Activated naive CD4-positive, alpha-beta T cell treated with anti-CD3 and anti-CD28 coated beads for 36 hours (primary cell): ENCODE data around the gene DCC. TPM values are rescaled to one million over a fixed set of nuclear protein-coding genes. Genes with fewer than 3 reads are reported as not detected.

Experiments
- CTCF ChIA-PET: fragments of 350-600 bp; sonication (Branson Sonifier 250); formaldehyde crosslinking; loops from one replicate; lab custom pipeline; 2021; ENCODE audit warnings: antibody characterized with exemption; lab: Charles Lee
- DNase-seq: peaks from one replicate; pipeline ENCODE4 v3.0.0-alpha.2; 2020
- H3K27ac Mint-ChIP-seq: one replicate; pipeline ENCODE4 v1.8.0; 2021; ENCODE audit warnings: mild to moderate bottlenecking, mixed read lengths
- H3K27me3 Mint-ChIP-seq: one replicate; pipeline ENCODE4 v1.8.0; 2021; ENCODE audit warnings: low read depth, mixed read lengths
- H3K36me3 Mint-ChIP-seq: one replicate; pipeline ENCODE4 v1.8.0; 2021; ENCODE audit warnings: low read depth, mixed read lengths
- H3K4me1 Mint-ChIP-seq: one replicate; pipeline ENCODE4 v1.8.0; 2021; ENCODE audit warnings: low read depth, mixed read lengths
- H3K4me3 Mint-ChIP-seq: one replicate; pipeline ENCODE4 v1.8.0; 2021; ENCODE audit warnings: mild to moderate bottlenecking, moderate library complexity, mixed read lengths
- H3K9me3 Mint-ChIP-seq: one replicate; pipeline ENCODE4 v1.8.0; 2021; ENCODE audit warnings: mixed read lengths
- intact Hi-C: fragments of 100-400 bp; cut with micrococcal nuclease; formaldehyde crosslinking; loops from one replicate; pipeline ENCODE4 v1.15.1; 2023
- total RNA-seq, 2 experiments: library from RNA; stranded (reverse); gene quantifications; one replicate each; pipeline ENCODE4 v1.2.3, GENCODE V29; 2021

Gene DCC
- total RNA-seq, 2 experiments from 2014 or later, result not detected

- Mint-ChIP-seq H3K4me3 (no peak overlapping the region), H3K27me3 (no peaks in the 10 kb centered on the region), H3K9me3 (no peaks in the 10 kb centered on the region), H3K36me3 (no peaks in the 10 kb centered on the region), H3K27ac (no peak overlapping the region), H3K4me1 (no peaks in the 10 kb centered on the region)
- DNase-seq, result no peak
- CTCF ChIA-PET, result interaction anchor here (0.6 kb wide), 1 partner anchor 435 kb away, joined by 3 read pairs; no protein-coding TSS in a partner anchor
- intact Hi-C loops, result no loop called here
Observed at GRCh38 chr18:52596748-52597435, 256.9 kb downstream of the DCC start.

GRCh38 chr18:52598921-52599320, 258.9 kb downstream of the DCC start:
- no peak overlapping the region for H3K4me3 Mint-ChIP-seq
- H3K36me3 Mint-ChIP-seq, result no peaks in the 10 kb centered on the region
- H3K27ac Mint-ChIP-seq, result no peak overlapping the region
- intact Hi-C loops, result no loop called here
- CTCF ChIA-PET, result no interaction called here
- no peak for DNase-seq
- no peaks in the 10 kb centered on the region for H3K9me3 Mint-ChIP-seq
- H3K4me1 Mint-ChIP-seq, result no peaks in the 10 kb centered on the region
- H3K27me3 Mint-ChIP-seq, result no peaks in the 10 kb centered on the region

GRCh38 chr18:52602820-52603219, 262.8 kb downstream of the DCC start:
- DNase-seq, result no peak
- Mint-ChIP-seq H3K27ac (no peak overlapping the region), H3K4me3 (no peak overlapping the region), H3K27me3 (no peaks in the 10 kb centered on the region), H3K36me3 (no peaks in the 10 kb centered on the region), H3K4me1 (no peaks in the 10 kb centered on the region), H3K9me3 (peaks cover 1% of the 10 kb centered on the region)
- CTCF ChIA-PET, result no interaction called here
- intact Hi-C loops, result no loop called here

- Mint-ChIP-seq H3K27me3 (no peaks in the 10 kb centered on the region), H3K9me3 (peaks cover 1% of the 10 kb centered on the region), H3K4me3 (no peak overlapping the region), H3K4me1 (no peaks in the 10 kb centered on the region), H3K36me3 (no peaks in the 10 kb centered on the region), H3K27ac (no peak overlapping the region)
- intact Hi-C loops, result no loop called here
- no peak for DNase-seq
- CTCF ChIA-PET, result interaction anchor here (0.7 kb wide), 1 partner anchor 10 kb away, joined by 4 read pairs; no protein-coding TSS in a partner anchor
Observed at GRCh38 chr18:52605345-52605744, 265.3 kb downstream of the DCC start.

- no peak for DNase-seq
- H3K36me3 Mint-ChIP-seq, result no peaks in the 10 kb centered on the region
- intact Hi-C loops, result no loop called here
- no peaks in the 10 kb centered on the region for H3K4me1 Mint-ChIP-seq
- CTCF ChIA-PET, result no interaction called here
- no peaks in the 10 kb centered on the region for H3K27me3 Mint-ChIP-seq
- H3K4me3 Mint-ChIP-seq, result no peak overlapping the region
- no peak overlapping the region for H3K27ac Mint-ChIP-seq
- H3K9me3 Mint-ChIP-seq, result peaks cover 3% of the 10 kb centered on the region
Observed at GRCh38 chr18:52607985-52608384, 268.0 kb downstream of the DCC start.

GRCh38 chr18:52610451-52611115, 270.6 kb downstream of the DCC start:
- Mint-ChIP-seq H3K4me1 (no peaks in the 10 kb centered on the region), H3K27ac (no peak overlapping the region), H3K4me3 (no peak overlapping the region), H3K27me3 (no peaks in the 10 kb centered on the region), H3K36me3 (no peaks in the 10 kb centered on the region), H3K9me3 (peaks cover 3% of the 10 kb centered on the region)
- CTCF ChIA-PET, result no interaction called here
- intact Hi-C loops, result no loop called here
- no peak for DNase-seq

- no peak for DNase-seq
- H3K27me3 Mint-ChIP-seq, result no peaks in the 10 kb centered on the region
- H3K4me1 Mint-ChIP-seq, result no peaks in the 10 kb centered on the region
- CTCF ChIA-PET, result no interaction called here
- H3K27ac Mint-ChIP-seq, result no peak overlapping the region
- H3K36me3 Mint-ChIP-seq, result no peaks in the 10 kb centered on the region
- no peak overlapping the region for H3K4me3 Mint-ChIP-seq
- intact Hi-C loops, result no loop called here
- H3K9me3 Mint-ChIP-seq, result peaks cover 7% of the 10 kb centered on the region
Observed at GRCh38 chr18:52612406-52612805, 272.4 kb downstream of the DCC start.

- DNase-seq, result no peak
- no peak overlapping the region for H3K27ac Mint-ChIP-seq
- H3K36me3 Mint-ChIP-seq, result no peaks in the 10 kb centered on the region
- no peaks in the 10 kb centered on the region for H3K4me1 Mint-ChIP-seq
- peaks cover 5% of the 10 kb centered on the region for H3K9me3 Mint-ChIP-seq
- CTCF ChIA-PET, result no interaction called here
- intact Hi-C loops, result no loop called here
- H3K4me3 Mint-ChIP-seq, result no peak overlapping the region
- H3K27me3 Mint-ChIP-seq, result no peaks in the 10 kb centered on the region
Observed at GRCh38 chr18:52615321-52615720, 275.3 kb downstream of the DCC start.

GRCh38 chr18:52615943-52616342, 275.9 kb downstream of the DCC start:
- Mint-ChIP-seq H3K4me3 (no peak overlapping the region), H3K4me1 (no peaks in the 10 kb centered on the region), H3K27ac (no peak overlapping the region), H3K27me3 (no peaks in the 10 kb centered on the region), H3K9me3 (peaks cover 5% of the 10 kb centered on the region), H3K36me3 (no peaks in the 10 kb centered on the region)
- no peak for DNase-seq
- CTCF ChIA-PET, result no interaction called here
- intact Hi-C loops, result no loop called here

- Mint-ChIP-seq H3K36me3 (no peaks in the 10 kb centered on the region), H3K27ac (no peak overlapping the region), H3K4me3 (no peak overlapping the region), H3K9me3 (peaks cover 4% of the 10 kb centered on the region), H3K4me1 (no peaks in the 10 kb centered on the region), H3K27me3 (no peaks in the 10 kb centered on the region)
- CTCF ChIA-PET, result no interaction called here
- DNase-seq, result no peak
- intact Hi-C loops, result no loop called here
Observed at GRCh38 chr18:52617931-52618330, 277.9 kb downstream of the DCC start.

GRCh38 chr18:52620926-52621439, 281.0 kb downstream of the DCC start:
- H3K27me3 Mint-ChIP-seq, result no peaks in the 10 kb centered on the region
- no peaks in the 10 kb centered on the region for H3K4me1 Mint-ChIP-seq
- intact Hi-C loops, result no loop called here

GRCh38 chr18:52624702-52625101, 284.7 kb downstream of the DCC start:
- DNase-seq, result no peak
- intact Hi-C loops, result no loop called here
- Mint-ChIP-seq H3K4me3 (no peak overlapping the region), H3K9me3 (no peaks in the 10 kb centered on the region), H3K36me3 (no peaks in the 10 kb centered on the region), H3K27ac (no peak overlapping the region), H3K4me1 (no peaks in the 10 kb centered on the region), H3K27me3 (no peaks in the 10 kb centered on the region)
- CTCF ChIA-PET, result no interaction called here

More at GRCh38 chr18:52620926-52621439, 281.0 kb downstream of the DCC start:
- CTCF ChIA-PET, result no interaction called here
- no peak overlapping the region for H3K27ac Mint-ChIP-seq
- H3K4me3 Mint-ChIP-seq, result no peak overlapping the region
- peaks cover 4% of the 10 kb centered on the region for H3K9me3 Mint-ChIP-seq
- DNase-seq, result no peak
- no peaks in the 10 kb centered on the region for H3K36me3 Mint-ChIP-seq

- Mint-ChIP-seq H3K27me3 (peaks cover 2% of the 10 kb centered on the region), H3K27ac (no peak overlapping the region), H3K9me3 (peaks cover 7% of the 10 kb centered on the region), H3K4me1 (no peaks in the 10 kb centered on the region), H3K36me3 (no peaks in the 10 kb centered on the region), H3K4me3 (no peak overlapping the region)
- peak; percentile 4 for DNase-seq
- CTCF ChIA-PET, result interaction anchor here (0.6 kb wide), 1 partner anchor 8 kb away, joined by 6 read pairs; no protein-coding TSS in a partner anchor
- intact Hi-C loops, result no loop called here
Observed at GRCh38 chr18:52636536-52636935, 296.5 kb downstream of the DCC start.
